Measurements from ENCODE around the gene ARHGEF26.

The ARHGEF26 gene

DNA sequence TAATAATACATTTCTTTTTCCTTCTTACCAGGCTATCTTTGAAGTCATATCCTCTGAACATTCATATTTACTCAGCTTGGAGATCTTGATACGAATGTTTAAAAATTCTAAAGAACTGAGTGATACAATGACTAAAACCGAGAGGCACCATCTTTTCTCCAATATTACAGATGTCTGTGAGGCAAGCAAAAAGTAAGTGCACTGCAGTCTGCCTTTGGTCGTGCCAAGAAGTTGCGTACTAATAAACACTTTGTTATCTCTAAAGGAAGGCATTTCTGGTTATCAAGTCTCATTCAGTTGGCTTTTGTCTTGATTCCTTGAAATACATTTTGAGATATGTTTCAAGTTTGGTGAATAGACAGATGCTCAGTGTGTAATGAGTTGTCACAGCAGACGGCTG lies 31.6 kb downstream of the ARHGEF26 start:
- in situ Hi-C loops (cut with MboI; ENCODE audit: low sequenced_read_pairs) = no loop called here

DNA sequence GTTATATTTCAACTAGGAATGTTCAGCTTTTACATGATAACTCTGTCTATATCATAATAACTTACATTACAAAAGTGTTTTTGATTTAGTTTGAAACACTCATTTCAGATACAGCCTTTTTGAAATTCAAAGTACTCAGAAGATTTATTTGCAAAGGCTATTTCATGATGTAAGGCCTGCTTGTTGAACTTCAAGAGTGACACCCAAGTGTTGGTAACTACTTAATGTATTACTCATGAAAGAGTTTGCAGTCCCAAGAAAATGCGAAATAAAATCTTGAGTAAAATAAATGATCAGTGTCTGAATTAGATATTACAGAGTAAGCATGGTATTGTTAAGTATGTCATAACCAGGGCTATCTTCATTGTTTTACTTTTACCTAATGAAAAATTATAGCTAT lies 35.3 kb downstream of the ARHGEF26 start:
- in situ Hi-C loops (cut with MboI; ENCODE audit: low sequenced_read_pairs) = no loop called here

DNA sequence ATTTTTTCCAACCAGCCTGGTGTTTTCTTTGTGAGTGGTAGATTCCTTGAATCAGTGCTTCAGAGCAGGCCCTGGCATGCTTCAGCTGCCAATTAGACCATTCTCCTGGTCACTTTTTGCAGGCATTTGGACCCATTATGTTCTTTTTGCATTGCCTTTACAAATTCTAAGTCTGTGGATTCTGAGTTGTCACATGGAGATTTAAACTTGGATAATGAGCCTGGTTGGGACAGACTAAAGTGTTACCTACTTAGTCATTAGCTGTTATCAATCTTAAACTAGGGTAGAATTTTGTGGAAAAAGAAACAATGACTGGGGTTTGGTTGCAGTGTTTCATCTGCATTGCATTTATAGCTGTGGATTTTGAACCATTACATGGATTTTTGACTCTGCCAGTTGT lies 40.6 kb downstream of the ARHGEF26 start:
- in situ Hi-C loops (cut with MboI; ENCODE audit: low sequenced_read_pairs) = no loop called here

DNA sequence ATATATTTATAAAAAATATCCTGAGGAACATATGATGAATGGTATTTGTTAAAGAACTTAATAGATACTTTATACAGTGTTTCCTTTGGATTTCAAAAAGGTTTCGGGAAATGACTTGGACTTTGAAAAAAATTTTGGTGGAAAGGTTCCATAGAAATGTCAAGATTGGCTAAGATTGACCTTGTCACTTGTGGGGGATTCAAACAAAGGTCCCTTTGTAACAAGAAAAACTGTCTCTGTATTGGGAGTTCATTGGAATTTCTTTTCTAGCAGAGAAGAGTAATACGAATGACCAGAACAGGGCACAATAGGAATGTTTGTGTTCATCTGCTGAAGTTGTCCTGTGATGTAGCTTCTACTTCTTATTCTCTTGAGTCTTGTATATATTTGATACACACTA lies 43.2 kb downstream of the ARHGEF26 start:
- in situ Hi-C loops (cut with MboI; ENCODE audit: low sequenced_read_pairs) = no loop called here

- in situ Hi-C loops (cut with MboI; ENCODE audit: low sequenced_read_pairs) = no loop called here
Measured at GRCh38 chr3:154168998-154169795, 48.0 kb downstream of the ARHGEF26 start.

- in situ Hi-C loops (cut with MboI; ENCODE audit: low sequenced_read_pairs) = no loop called here
Measured at GRCh38 chr3:154169796-154170110, 48.6 kb downstream of the ARHGEF26 start.

DNA sequence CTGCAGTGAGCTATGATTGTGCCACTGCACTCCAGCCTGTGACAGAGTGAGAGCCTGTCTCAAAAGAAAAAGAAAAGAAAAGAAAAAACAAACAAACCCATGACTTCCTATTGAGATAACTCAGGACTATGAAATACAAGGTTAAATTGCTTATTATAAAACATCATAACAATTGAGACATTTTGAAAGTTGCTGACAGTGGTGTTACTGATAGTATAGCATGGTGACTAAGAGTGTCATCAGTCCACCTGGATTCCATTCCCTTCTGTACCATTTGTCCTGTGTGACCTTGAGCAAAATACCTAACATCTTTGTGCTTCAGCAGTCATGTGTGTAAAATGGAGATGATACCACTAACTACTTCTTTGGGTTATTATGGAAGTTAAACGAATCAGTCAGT lies 49.1 kb downstream of the ARHGEF26 start:
- in situ Hi-C loops (cut with MboI; ENCODE audit: low sequenced_read_pairs) = no loop called here

DNA sequence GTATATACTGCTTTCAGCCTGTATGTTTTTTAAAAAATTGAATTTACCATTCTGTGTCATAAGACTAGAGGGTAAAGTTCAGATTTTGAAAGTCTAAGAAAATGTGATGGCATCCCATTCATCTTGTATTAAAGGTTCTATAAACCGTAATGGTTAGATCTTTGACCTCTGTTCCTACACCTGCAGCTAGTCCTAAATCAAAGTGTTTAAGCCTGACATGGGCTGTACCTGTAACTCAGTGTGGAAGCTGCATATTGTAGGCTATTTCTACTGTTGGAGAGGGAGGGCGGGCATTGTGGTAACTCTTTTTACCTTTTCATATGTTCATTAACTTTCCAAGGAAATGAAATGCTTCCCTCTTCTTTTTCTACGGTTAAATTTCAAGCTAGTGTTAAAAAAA lies 53.9 kb downstream of the ARHGEF26 start:
- in situ Hi-C loops (cut with MboI; ENCODE audit: low sequenced_read_pairs) = no loop called here

GRCh38 chr3:154176036-154176435 lies 54.8 kb downstream of the ARHGEF26 start:
- in situ Hi-C loops (cut with MboI; ENCODE audit: low sequenced_read_pairs) = no loop called here

DNA sequence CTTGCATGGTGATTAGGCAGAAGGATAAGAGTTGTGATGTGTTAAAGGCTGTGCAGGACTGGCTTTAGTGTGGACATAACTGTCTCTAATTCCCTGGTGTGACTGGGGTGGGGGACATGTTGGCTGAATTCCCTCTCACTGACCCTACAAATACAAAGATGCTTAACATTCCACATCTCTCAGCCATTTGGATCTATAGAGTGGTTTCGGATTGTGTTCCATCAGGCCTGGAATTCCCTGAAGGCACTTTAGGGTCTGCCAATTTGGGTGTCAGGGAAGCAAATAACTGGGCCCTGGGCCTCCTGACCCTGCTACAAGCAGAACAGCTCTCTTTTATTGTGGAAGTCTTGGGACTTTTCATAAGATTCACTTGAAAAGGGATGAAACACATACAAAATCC lies 56.2 kb downstream of the ARHGEF26 start:
- in situ Hi-C loops (cut with MboI; ENCODE audit: low sequenced_read_pairs) = no loop called here

DNA sequence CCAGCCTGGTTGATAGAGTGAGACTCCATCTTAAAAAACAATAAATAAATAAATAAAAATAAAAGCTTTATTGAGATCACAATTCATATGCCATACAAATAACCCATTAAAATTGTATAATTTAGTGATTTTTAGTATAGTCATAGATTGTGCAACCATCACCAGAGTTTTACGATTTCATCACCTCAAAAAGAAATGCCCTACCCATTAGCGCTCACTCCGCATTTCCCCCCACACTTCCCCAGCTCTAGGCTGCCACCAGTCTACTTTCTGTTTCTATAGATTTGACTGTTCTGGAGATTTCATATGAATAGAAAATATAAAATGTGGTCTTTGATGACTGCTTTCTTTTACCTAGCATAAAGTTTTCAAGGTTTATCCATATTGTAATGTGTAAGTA lies 57.0 kb downstream of the ARHGEF26 start:
- in situ Hi-C loops (cut with MboI; ENCODE audit: low sequenced_read_pairs) = no loop called here

GRCh38 chr3:154180836-154181691 lies 59.9 kb downstream of the ARHGEF26 start:
- in situ Hi-C loops (cut with MboI; ENCODE audit: low sequenced_read_pairs) = no loop called here

DNA sequence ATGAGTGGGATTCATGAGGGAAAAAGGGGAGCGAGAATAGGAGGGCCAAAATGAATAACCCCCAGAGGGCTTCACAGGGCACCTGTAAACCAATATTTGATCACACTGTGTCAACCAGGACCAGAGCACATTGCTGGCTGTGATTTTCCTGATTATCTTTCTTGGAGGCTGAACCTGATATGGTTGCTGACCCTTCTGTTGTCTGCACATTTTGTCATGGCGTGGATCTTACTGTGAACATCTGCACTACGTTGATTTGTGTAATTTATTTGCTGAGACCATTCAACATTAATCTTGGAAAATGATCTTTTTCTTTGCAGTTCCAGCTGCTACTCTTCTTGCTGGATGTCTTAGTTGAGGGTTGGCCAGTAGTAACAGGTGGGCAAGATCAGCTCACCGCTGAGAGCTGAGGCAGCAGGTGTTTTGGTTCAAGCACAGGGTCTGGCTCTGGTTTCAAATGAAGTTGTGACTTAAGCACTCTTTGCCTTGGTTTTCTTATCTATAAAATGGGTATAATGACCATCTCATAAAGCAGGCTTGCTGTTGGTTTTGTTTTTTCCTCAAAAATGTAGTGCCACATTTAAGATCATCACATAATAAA lies 61.2 kb downstream of the ARHGEF26 start:
- in situ Hi-C loops (cut with MboI; ENCODE audit: low sequenced_read_pairs) = no loop called here

DNA sequence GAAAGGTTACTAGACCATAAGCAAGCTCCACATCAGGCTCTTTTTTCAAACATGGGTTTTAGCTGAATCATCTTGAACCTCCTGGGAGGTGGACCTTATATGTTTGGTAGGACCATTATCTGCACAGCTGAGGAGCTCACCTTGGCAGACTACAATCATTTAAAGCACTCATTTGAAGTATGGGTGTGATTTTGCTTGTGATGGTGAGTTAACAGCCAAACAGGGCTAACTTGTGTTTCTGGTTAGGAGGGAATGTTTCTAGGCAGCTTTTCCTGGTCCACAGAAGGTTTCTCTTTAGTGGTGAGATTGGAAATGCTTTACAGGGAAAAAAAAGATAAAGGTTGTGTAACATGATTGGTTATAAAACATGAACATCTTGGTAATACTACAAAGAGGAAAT lies 61.8 kb downstream of the ARHGEF26 start:
- in situ Hi-C loops (cut with MboI; ENCODE audit: low sequenced_read_pairs) = no loop called here

GRCh38 chr3:154184582-154184981 lies 63.4 kb downstream of the ARHGEF26 start:
- in situ Hi-C loops (cut with MboI; ENCODE audit: low sequenced_read_pairs) = no loop called here

DNA sequence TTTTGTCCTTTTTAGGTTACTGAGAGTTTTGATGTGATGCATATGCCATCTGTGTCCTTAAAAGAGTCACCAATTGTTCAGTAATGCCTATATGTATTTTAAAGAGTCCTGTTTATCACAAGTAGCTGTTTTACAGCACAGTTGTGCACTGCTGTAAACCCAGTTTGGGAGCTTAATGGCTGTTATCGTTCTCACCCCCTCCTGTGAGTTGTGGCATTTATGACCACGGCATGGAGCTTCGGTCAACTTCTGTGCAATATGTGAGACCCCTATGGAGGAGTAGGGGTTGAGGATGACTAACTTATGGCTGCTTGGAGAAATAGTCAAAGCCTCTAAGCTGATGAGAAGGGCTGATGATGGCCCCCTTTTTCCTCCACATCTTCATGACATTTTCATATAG lies 67.2 kb downstream of the ARHGEF26 start:
- in situ Hi-C loops (cut with MboI; ENCODE audit: low sequenced_read_pairs) = no loop called here

GRCh38 chr3:154188846-154189245 lies 67.7 kb downstream of the ARHGEF26 start:
- in situ Hi-C loops (cut with MboI; ENCODE audit: low sequenced_read_pairs) = no loop called here

DNA sequence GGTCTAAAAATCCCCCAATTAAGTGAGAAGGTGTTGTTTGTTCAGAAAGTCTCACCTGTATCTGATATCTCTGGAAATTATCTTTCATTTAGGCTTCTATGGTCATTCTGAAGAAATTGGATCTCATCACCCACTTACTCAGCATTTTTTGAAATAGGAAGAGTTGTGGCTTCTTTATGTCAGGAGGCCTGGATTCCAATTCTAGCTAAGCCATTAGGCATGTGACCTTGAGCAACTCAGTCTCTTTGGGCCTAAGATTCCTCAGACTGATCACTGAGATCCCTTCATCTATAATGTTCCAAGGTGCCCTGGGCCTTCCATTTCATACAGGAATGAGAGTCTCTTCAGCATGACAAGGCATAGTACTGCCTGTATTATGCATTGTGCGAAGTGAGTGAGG lies 70.3 kb downstream of the ARHGEF26 start:
- in situ Hi-C loops (cut with MboI; ENCODE audit: low sequenced_read_pairs) = no loop called here

- in situ Hi-C loops (cut with MboI; ENCODE audit: low sequenced_read_pairs) = no loop called here
Measured at GRCh38 chr3:154192225-154192624, 71.0 kb downstream of the ARHGEF26 start.

- in situ Hi-C loops (cut with MboI; ENCODE audit: low sequenced_read_pairs) = no loop called here
Measured at GRCh38 chr3:154193000-154193615, 71.9 kb downstream of the ARHGEF26 start.

GRCh38 chr3:154194877-154195276 lies 73.7 kb downstream of the ARHGEF26 start:
- in situ Hi-C loops (cut with MboI; ENCODE audit: low sequenced_read_pairs) = no loop called here
